Stimulated activated CD4-positive, alpha-beta T cell treated with anti-CD3 and anti-CD28 coated beads, Interleukin-15, amount 100 ng/mL, for 1 hour (primary cell): Measurements from ENCODE around the gene TCF15.

Source experiments
- DNase-seq, 2 donors: peaks; one replicate each; pipeline ENCODE4 v3.0.0-alpha.2; 2020; ENCODE audit warnings: low read depth in 1 of 2, low spot score in 1 of 2

Gene TCF15

DNA sequence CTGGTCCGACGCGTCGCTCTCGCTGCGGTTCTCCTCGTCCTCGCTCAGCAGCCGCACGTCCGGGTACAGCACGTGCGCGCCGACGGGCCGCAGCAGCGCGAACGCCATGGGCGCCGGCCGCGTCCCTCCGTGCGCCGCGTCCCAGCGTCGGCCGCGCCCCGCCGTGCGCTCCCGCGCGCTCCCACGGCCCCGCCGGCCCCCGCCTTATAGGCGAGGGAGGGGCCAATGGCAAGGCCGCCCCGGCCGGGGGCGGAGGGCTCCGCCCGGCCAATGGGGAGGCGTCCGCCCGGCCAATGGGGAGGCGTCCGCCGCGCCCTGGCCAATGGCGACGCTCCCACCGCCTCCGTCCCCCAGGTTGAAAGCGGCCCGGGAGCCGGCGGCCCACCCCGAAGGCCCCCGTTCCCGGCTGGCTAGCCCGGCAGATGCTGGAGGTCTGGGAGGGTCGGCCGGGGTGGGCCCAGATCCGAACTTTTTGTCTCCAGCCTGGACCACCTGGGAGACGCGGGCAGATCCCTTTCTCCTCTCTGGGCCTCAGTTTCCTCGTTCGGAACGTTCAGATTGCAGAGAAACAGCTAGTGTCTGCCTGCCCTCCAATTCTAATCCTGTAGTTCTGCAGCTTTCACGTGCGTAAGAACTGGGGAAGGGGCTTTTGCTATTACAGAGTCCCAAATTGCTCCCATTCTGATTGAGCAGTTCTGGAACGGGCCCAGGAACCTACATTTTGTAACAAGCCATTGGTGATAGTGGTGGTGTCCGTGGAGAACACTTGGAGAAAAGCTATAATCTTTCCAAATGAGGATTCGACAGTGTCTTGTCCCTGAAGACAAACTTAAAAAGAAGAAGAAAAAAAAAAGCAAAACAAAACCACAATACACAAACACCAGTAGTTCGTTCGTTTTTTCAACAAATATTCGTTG, at the start of gene TCF15:
Gene TCF15 (minus strand): TSS at position 180 of the 917 bp plus-strand sequence. CDS start 72 bp downstream, at position 108.
- DNase-seq = no peak

- no peak for DNase-seq
Observed at GRCh38 chr20:658731-659291, 48.7 kb upstream of the TCF15 start.

DNA sequence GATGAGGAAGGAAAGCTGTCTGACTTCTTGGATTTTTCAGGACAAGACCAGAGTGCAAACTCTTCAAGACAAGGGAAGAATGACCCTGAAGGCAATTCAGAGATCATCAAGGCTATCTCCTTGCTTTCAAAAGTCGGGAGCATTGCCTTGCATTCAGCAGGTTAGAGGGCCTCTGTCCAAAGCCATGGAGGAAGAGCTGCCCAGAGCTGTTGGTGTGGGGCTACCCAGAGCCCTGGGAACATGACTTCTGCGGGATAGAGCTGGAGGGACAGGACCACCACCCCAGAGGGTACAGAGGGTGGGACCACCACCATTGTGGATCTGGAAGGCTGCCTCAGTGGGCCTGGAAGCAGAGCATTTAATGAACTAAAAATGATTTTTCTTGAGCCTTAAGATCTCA, 48.1 kb upstream of the TCF15 start:
- no peak for DNase-seq

DNA sequence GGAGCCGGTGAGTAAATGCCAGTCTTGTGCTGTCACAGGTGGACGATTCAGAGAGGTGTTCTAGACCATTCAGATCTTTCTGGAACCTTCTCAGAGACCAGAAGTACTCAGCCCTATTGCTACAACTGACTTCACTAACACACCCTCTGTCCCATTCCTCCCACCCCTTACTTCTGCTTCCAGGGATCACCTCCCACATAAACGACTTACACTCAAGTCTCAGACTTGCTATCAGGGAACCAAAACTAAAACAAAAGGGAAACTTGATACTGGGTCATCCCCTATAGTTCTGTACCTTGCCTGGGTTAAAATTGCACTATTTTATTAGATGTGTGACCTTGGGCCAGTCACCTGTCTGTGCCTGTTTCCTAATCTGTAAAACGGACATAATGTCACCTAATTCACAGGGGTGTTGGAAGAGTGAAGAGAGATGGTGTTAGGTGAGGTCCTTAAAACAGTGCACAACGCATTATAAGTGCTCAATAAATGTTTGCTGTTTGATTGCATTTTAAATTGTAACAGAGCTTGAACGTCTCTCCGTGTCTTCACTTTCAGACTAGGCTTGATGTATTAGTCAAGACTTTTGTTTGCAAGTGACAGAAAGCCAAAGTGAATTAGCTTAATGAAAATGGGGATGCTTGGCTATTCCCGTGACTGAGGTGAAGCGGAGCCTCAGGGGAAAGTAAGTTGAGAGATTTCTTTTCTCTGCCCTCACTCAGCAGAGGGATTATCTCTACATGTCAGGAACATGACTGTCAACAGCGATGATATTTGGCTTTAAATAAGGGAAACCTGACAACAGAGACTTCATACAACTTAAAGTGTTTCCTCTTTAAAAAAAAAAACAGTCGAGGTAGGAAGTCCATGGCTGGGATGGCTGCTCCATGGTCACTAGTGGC, 45.9 kb upstream of the TCF15 start:
- DNase-seq = no peak

DNA sequence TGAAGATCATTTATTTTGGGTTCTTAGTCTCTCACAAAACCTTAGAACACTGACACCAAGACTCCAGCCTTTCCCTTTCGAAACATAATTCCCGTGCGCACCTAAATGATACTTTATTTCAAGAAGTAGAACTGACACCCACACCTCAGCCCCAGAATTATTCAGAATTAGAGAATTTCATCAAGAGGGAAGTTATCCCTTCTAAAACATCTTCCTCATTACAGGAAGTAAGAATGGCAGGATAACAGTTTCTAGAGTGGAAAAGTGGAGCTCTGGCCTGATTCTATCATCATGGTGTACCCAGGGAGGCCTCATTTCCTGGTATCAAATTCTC, 44.3 kb upstream of the TCF15 start:
- DNase-seq = no peak

DNA sequence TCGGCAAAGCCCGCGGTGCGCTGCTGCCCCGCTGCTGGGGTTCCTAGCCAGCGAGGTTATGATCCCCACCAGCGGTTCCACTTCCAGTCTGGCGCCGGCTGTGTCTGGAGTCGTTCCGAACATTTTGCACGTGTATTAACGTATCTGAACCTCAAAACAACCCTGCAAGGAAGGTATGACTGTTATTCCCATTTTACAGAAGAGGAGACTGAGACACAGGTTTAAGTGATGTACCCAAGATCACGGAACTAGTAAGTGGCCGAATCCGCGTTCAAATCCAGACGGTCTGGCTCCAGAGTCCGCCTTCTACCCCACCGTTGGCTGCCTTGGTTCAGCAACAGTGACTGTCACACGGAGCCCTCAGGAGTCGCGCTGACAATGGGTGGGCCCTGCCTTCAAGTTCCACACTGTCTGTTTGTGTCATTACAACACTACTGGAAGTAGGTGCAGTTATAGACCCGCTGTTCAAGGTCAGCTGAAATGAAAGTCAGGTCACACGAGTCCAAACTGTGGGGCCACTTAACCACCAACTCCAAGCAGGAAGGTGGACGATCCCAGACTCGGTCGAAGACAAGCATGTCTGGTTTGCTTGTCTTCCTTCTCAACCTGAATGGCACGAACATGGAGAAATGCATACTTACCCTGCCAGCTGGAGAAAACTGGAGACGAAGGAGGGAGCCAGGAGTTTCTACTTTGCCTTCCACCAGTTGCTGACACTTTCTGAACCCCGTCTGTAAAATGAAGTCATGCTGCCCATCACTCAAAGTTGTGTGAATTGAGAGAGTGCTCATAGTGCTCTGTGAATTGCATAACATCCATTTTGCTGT, 43.7 kb upstream of the TCF15 start:
- DNase-seq = no peak

- peak; percentile 64 to 79 for DNase-seq
Observed at GRCh38 chr20:653110-653589, 43.0 kb upstream of the TCF15 start, which contains the start of gene SRXN1. TSS of gene SRXN1 (minus strand) at chr20:653200. CDS start at chr20:653185, 15 bp downstream.

GRCh38 chr20:652615-653109, 42.6 kb upstream of the TCF15 start:
- peak in 1 of 2 donors; percentile 13 for DNase-seq

GRCh38 chr20:651713-652614, 41.9 kb upstream of the TCF15 start:
- no peak for DNase-seq

DNA sequence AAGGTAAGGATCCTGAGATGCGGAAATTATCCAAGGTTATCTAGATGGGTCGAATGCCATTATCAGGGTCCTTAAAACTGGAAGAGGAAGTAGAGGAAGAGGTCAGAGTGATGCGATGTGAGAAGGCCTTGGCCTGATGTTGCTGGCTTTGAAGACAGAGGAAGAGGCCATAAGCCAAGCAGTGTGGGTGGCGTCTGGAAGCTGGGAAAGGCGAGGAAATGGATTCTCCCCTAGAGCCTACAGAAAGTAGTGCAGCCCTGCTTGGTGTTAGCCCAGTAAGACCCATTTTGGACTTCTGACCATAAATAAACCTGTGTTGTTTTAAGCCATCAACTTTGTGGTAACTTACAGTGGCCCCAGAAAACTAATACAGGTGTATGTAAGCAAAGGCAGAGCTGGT, 40.8 kb upstream of the TCF15 start:
- no peak for DNase-seq

DNA sequence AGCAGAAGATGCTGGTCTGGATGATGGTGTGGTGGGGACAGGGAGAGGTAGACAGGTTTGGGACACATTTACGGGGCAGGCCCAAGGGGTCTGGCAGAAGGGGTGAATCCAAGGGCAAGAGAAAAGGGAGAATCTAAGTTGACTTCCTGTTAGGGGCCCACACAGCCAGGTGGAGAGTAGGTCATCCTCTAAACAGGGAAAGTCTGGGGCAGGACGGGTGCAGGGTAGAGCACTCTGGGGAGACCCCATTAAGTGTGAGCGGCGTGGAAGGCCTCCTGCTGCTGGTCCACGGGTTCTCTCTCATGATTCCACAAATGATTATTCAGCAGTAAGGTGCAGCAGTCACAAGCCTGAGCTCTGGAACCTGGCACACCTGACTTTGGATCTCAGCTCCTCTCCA, 40.2 kb upstream of the TCF15 start:
- DNase-seq = no peak

- no peak for DNase-seq
Observed at GRCh38 chr20:647479-648019, 37.4 kb upstream of the TCF15 start.

DNA sequence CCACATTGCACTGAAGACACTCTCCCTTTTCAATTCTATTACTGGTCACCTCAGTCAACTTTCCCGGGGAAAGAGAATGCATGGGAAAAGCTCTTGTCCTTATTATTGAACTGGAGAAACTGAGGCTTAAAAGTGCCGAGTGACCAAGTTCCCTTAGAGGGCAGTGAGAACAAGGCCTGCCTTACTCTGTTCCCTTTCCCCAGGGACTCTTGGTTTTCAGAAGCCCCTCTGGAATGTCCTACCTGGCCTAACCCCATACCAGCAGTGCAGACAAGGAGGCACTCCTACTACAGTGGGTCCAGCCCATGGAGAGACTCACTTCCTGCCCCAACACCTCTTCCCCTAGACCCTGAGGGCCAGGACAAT, 36.7 kb upstream of the TCF15 start:
- DNase-seq = no peak

DNA sequence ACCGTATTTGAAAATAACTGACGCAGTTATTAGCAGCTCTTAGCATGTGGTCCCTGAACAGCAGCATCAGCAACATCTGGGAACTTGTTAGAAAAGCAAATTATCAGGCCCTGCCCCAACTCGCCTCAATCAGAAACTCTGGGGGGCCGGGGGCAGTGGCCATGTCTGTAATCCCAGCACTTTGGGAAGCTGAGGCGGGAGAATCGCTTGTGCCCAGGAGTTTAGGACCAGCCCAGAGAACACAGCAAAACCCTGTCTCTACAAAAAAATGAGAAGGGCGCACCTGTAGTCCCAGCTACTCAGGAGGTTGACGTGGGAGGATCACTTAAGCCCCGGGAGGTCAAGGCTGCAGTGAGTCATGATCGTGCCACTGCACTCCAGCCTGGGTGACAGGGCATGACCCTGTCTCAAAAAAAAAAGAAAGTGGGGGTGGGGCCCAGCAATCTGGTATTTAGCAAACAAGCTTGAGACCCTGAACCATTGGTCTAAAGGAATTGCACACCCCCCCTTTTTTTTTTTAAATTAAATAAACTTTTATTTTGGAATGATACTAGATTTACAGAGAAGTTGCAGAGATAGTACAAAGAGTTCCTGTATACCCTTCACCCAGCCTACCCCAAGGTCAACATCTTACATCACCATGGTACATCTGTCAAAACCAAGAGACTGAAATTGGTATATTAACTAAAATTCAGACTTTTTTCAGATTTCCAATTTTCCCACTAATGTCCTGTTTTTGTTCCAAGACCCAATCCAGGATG, 36.2 kb upstream of the TCF15 start:
- DNase-seq = no peak

GRCh38 chr20:645318-646106, 35.4 kb upstream of the TCF15 start:
- peak; percentile 33 to 57 for DNase-seq

- no peak for DNase-seq
Observed at GRCh38 chr20:644692-645317, 34.7 kb upstream of the TCF15 start.
